B cell (primary cell): Measurements from ENCODE around the gene KRTAP17-1.

Experiments used
- EZH2 ChIP-seq: IDR thresholded peaks from 2 replicates; pipeline ENCODE4 v1.6.1; 2012; ENCODE audit warnings: borderline replicate concordance, low read depth, mild to moderate bottlenecking, moderate library complexity, low read length; ENCODE audit not compliant: insufficient read depth, poor library complexity, severe bottlenecking
- TF ChIP-seq, protein P1 (sequence below): fragments of 200-600 bp; IDR thresholded peaks from one replicate; pipeline ENCODE4 v1.8.0; 2022; ENCODE audit warnings: antibody characterized with exemption, mild to moderate bottlenecking

DNA sequence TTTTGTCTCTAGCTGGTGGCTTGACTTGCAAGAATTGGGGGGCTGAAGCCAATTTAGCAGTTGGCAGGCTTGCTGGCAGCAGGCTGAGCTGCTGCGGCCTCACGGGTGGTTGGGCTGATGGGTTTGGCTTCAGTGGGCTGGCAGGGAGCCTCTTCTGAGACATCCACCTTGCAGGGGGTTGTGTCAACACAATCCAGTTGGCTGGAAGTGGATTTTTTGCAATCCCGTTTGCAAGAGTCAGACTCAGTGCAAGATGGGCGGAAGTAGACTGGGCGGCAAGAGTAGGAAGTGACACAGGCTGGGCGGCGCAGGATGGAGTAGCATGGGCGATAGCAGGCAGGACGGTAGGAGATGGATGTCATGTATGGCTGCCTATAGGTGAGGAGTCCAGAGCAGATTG, 7.9 kb downstream of the KRTAP17-1 start:
- TF ChIP-seq, protein P1, sequence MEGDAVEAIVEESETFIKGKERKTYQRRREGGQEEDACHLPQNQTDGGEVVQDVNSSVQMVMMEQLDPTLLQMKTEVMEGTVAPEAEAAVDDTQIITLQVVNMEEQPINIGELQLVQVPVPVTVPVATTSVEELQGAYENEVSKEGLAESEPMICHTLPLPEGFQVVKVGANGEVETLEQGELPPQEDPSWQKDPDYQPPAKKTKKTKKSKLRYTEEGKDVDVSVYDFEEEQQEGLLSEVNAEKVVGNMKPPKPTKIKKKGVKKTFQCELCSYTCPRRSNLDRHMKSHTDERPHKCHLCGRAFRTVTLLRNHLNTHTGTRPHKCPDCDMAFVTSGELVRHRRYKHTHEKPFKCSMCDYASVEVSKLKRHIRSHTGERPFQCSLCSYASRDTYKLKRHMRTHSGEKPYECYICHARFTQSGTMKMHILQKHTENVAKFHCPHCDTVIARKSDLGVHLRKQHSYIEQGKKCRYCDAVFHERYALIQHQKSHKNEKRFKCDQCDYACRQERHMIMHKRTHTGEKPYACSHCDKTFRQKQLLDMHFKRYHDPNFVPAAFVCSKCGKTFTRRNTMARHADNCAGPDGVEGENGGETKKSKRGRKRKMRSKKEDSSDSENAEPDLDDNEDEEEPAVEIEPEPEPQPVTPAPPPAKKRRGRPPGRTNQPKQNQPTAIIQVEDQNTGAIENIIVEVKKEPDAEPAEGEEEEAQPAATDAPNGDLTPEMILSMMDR: no peak
- TF ChIP-seq EZH2: no peak
